Measurements from ENCODE around the gene HIP1. TPM values are rescaled to one million over a fixed set of nuclear protein-coding genes. Genes with fewer than 3 reads are reported as not detected.
A peak's percentile ranks its signal among the peaks of the same experiment; 100 is the strongest.

HIP1 gene
- total and polyA plus RNA-seq, 2 of the 13 experiments (the other 11 are each of a cell fraction or from before 2014, with no cell fraction given): 4.5 to 6.2 TPM

GRCh38 chr7:75691793-75692543, 46.8 kb downstream of the HIP1 start (continued):
- TF ChIP-seq MAX (IDR thresholded peaks at IDR 0.05) (no peak), RORA (CRISPR knock-in tag; IDR thresholded peaks at IDR 0.05) (no peak), ETV6 (CRISPR knock-in tag; conservative IDR thresholded peaks at IDR 0.05) (no peak), TEF (CRISPR knock-in tag; IDR thresholded peaks at IDR 0.05) (no peak), IKZF5 (CRISPR knock-in tag; IDR thresholded peaks at IDR 0.05) (0 out of 2 replicates have a peak, but pooled peaks have one; percentile 26), HNRNPUL1 (IDR thresholded peaks at IDR 0.05; ENCODE audit: low read depth, low read length) (0 out of 2 replicates have a peak, but pooled peaks have one; percentile 58), NR0B2 (CRISPR knock-in tag; IDR thresholded peaks at IDR 0.05) (no peak), PTBP1 (IDR thresholded peaks at IDR 0.05; ENCODE audit: low read depth, low read length, poor library complexity, severe bottlenecking) (no peak), ZNF121 (CRISPR knock-in tag; IDR thresholded peaks at IDR 0.05) (peak; percentile 99), ATF5 (CRISPR knock-in tag; IDR thresholded peaks at IDR 0.05; ENCODE audit: low read depth) (no peak), ZNF598 (CRISPR knock-in tag; IDR thresholded peaks at IDR 0.05; ENCODE audit: borderline replicate concordance) (no peak), GATAD2A (CRISPR knock-in tag; IDR thresholded peaks at IDR 0.05) (peak; percentile 30; the same call in 1 of the 2 replicates), NFYC (CRISPR knock-in tag; IDR thresholded peaks at IDR 0.05) (0 out of 2 replicates have a peak, but pooled peaks have one; percentile 15), BCL3 (CRISPR knock-in tag; IDR thresholded peaks at IDR 0.05) (no peak), ZNF512 (CRISPR knock-in tag; IDR thresholded peaks at IDR 0.05) (no peak), MTA1 (CRISPR knock-in tag; IDR thresholded peaks at IDR 0.05; ENCODE audit: borderline replicate concordance) (no peak), ZNF234 (CRISPR knock-in tag; conservative IDR thresholded peaks at IDR 0.05) (no peak), CBX5 (CRISPR knock-in tag; IDR thresholded peaks at IDR 0.05; ENCODE audit: borderline replicate concordance) (no peak), ATF1 (CRISPR knock-in tag; IDR thresholded peaks at IDR 0.05) (no peak), ZNF484 (CRISPR knock-in tag; IDR thresholded peaks at IDR 0.05; ENCODE audit: borderline replicate concordance, low read depth) (no peak), ZNF619 (CRISPR knock-in tag; IDR thresholded peaks at IDR 0.05) (no peak)

Measured in HepG2 (cell line).